Upper lobe of left lung (tissue), 6 donors: ENCODE data around the gene PER2. TPM values are rescaled to one million over a fixed set of nuclear protein-coding genes. Genes with fewer than 3 reads are reported as not detected.
"Not testable (repeated sequence)": the region's sequence is repeated elsewhere in the genome, so short reads cannot be mapped to it uniquely, and the experiment has no call there.

ENCODE experiments used
- ATAC-seq, 2 donors: fragments of 200-7000 bp; cut with Tn5 transposase; one replicate each; pipeline ENCODE4 v1.9.1; 2022; ENCODE audit warnings: mild to moderate bottlenecking in 2 of 2, moderate library complexity in 2 of 2; ENCODE audit not compliant: low FRiP score in 2 of 2
- DNase-seq, 2 donors: peaks; one replicate each; pipeline ENCODE4 v3.0.0-alpha.2; 2019 to 2020
- H3K27ac ChIP-seq, 4 donors: fragments of 200-600 bp; sonication (generic); one replicate each; pipeline ENCODE4 v1.5.1; 2016 to 2019
- H3K27me3 ChIP-seq, 4 donors: fragments of 200-600 bp; sonication (generic); one replicate each; pipeline ENCODE4 v1.5.1; 2017 to 2019
- H3K36me3 ChIP-seq, 4 donors: fragments of 200-600 bp; sonication (generic); one replicate each; pipeline ENCODE4 v1.5.1; 2016 to 2019
- H3K4me1 ChIP-seq, 4 donors: fragments of 200-600 bp; sonication (generic); one replicate each; pipeline ENCODE4 v1.5.1; 2018 to 2019
- H3K4me3 ChIP-seq, 4 donors: fragments of 200-600 bp; sonication (generic); one replicate each; pipeline ENCODE4 v1.5.1; 2017 to 2019; ENCODE audit warnings: mild to moderate bottlenecking in 2 of 4, moderate library complexity in 1 of 4
- H3K9me3 ChIP-seq, 4 donors: fragments of 200-600 bp; sonication (generic); one replicate each; pipeline ENCODE4 v1.5.1; 2018 to 2019
- CTCF ChIP-seq, 6 experiments: fragments of 450-650 bp in 4 of 6; fragments of 200-600 bp in 2 of 6; sonication (generic) in 2 of 6; IDR thresholded peaks; one replicate each; pipeline ENCODE4 v1.5.1; 2016 to 2019; ENCODE audit warnings: antibody characterized with exemption in 6 of 6
- EP300 ChIP-seq, 4 donors: sonication (generic); formaldehyde crosslinking; IDR thresholded peaks; one replicate each; pipeline ENCODE4 v1.5.1; 2017; ENCODE audit warnings: antibody characterized with exemption in 4 of 4, control low read depth in 2 of 4
- POLR2A ChIP-seq, 4 donors: fragments of 450-650 bp; IDR thresholded peaks; one replicate each; pipeline ENCODE4 v1.5.1; 2016 to 2017; ENCODE audit warnings: antibody characterized with exemption in 4 of 4, mild to moderate bottlenecking in 2 of 4
- POLR2AphosphoS5 ChIP-seq, 2 donors: sonication (generic); formaldehyde crosslinking; IDR thresholded peaks; one replicate each; pipeline ENCODE4 v1.5.1; 2017; ENCODE audit warnings: antibody characterized with exemption in 2 of 2
- WGBS, 2 donors: methylation state at CpG; one replicate each; pipeline ENCODE4 v1.1.5; 2017 to 2018; 5-methylcytosine and 5-hydroxymethylcytosine counted together
- total RNA-seq, 6 donors: library from RNA; depleted of rRNA in 4 of 6; stranded (reverse); fragments of >200 nt in 4 of 6; gene quantifications; one replicate each; pipeline versions ENCODE4 v1.1.0 to v1.2.1, GENCODE V29; 2016 to 2021
- donor health status: DM: no; HTN: no; CAD: no; lungs with moderate emphysema.
- donor health status: DM: no; HTN: yes; CAD: no; lungs with severe emphysema.

Gene PER2
- total RNA-seq, 6 donors from 2014 or later, result 12.9 to 28.7 (median 18.1) TPM

- WGBS, 2 donors, result 88 to 98% methylated on average over 3 to 4 of the region's 4 CpGs
- Histone ChIP-seq H3K36me3 (peaks cover 21 to 93% (median 70%) of the 10 kb centered on the region in 4 donors), H3K9me3 (no peaks in the 10 kb centered on the region), H3K4me3 (no peak overlapping the region), H3K4me1 (peaks cover 0 to 12% (median 0%) of the 10 kb centered on the region in 4 donors), H3K27ac (no peak overlapping the region), H3K27me3 (no peaks in the 10 kb centered on the region)
- no peak for ATAC-seq
- no peak for DNase-seq
- no peak for TF ChIP-seq EP300 (IDR thresholded peaks at IDR 0.05)
- TF ChIP-seq POLR2A (IDR thresholded peaks at IDR 0.05), result no peak
- TF ChIP-seq POLR2AphosphoS5 (IDR thresholded peaks at IDR 0.05), result no peak
- no peak for TF ChIP-seq CTCF (IDR thresholded peaks at IDR 0.05)
Observed at GRCh38 chr2:238272156-238272555, 16.3 kb downstream of the PER2 start.

GRCh38 chr2:238271686-238272085 lies 16.7 kb downstream of the PER2 start:
- H3K36me3 ChIP-seq, result peaks cover 21 to 93% (median 69%) of the 10 kb centered on the region in 4 donors
- H3K27ac ChIP-seq, H3K9me3 ChIP-seq, H3K27me3 ChIP-seq, ATAC-seq, H3K4me3 ChIP-seq, DNase-seq: not testable (repeated sequence)
- 84 to 91% methylated on average over 8 of the region's 8 CpGs for WGBS, 2 donors
- peaks cover 0 to 12% (median 0%) of the 10 kb centered on the region in 4 donors for H3K4me1 ChIP-seq

GRCh38 chr2:238271061-238271554 lies 17.3 kb downstream of the PER2 start:
- H3K4me1 ChIP-seq, result peaks cover 0 to 12% (median 0%) of the 10 kb centered on the region in 4 donors
- peaks cover 18 to 93% (median 63%) of the 10 kb centered on the region in 4 donors for H3K36me3 ChIP-seq
- no peak for ATAC-seq
- no peaks in the 10 kb centered on the region for H3K9me3 ChIP-seq
- no peak for TF ChIP-seq POLR2AphosphoS5 (IDR thresholded peaks at IDR 0.05)
- no peak for TF ChIP-seq CTCF (IDR thresholded peaks at IDR 0.05)
- TF ChIP-seq POLR2A (IDR thresholded peaks at IDR 0.05), result no peak
- no peak for TF ChIP-seq EP300 (IDR thresholded peaks at IDR 0.05)
- no peak for DNase-seq
- no peak overlapping the region for H3K4me3 ChIP-seq
- 88 to 93% methylated on average over 13 of the region's 13 CpGs for WGBS, 2 donors
- H3K27me3 ChIP-seq, result no peaks in the 10 kb centered on the region
- H3K27ac ChIP-seq, result no peak overlapping the region

GRCh38 chr2:238270606-238271005 lies 17.8 kb downstream of the PER2 start:
- Histone ChIP-seq H3K36me3 (peaks cover 18 to 88% (median 59%) of the 10 kb centered on the region in 4 donors), H3K4me1 (peaks cover 0 to 12% (median 0%) of the 10 kb centered on the region in 4 donors), H3K9me3 (no peaks in the 10 kb centered on the region), H3K27me3 (no peaks in the 10 kb centered on the region), H3K27ac (no peak overlapping the region), H3K4me3 (no peak overlapping the region)
- DNase-seq (no peak), ATAC-seq (peak in 1 of 2 donors; percentile 25)
- 91 to 97% methylated on average over 3 to 9 of the region's 9 CpGs for WGBS, 2 donors
- TF ChIP-seq POLR2AphosphoS5 (IDR thresholded peaks at IDR 0.05), result no peak
- no peak for TF ChIP-seq EP300 (IDR thresholded peaks at IDR 0.05)
- TF ChIP-seq POLR2A (IDR thresholded peaks at IDR 0.05), result no peak
- TF ChIP-seq CTCF (IDR thresholded peaks at IDR 0.05), result no peak

- TF ChIP-seq POLR2AphosphoS5 (IDR thresholded peaks at IDR 0.05), result no peak
- TF ChIP-seq CTCF (IDR thresholded peaks at IDR 0.05), result no peak
- no peak for TF ChIP-seq EP300 (IDR thresholded peaks at IDR 0.05)
- TF ChIP-seq POLR2A (IDR thresholded peaks at IDR 0.05), result no peak
- Histone ChIP-seq H3K27ac (no peak overlapping the region), H3K27me3 (no peaks in the 10 kb centered on the region), H3K4me1 (peaks cover 0 to 12% (median 2%) of the 10 kb centered on the region in 4 donors), H3K4me3 (no peak overlapping the region), H3K9me3 (no peaks in the 10 kb centered on the region), H3K36me3 (peaks cover 14 to 87% (median 52%) of the 10 kb centered on the region in 4 donors)
- DNase-seq, result no peak
- WGBS, 2 donors, result 94 to 97% methylated on average over 3 to 6 of the region's 6 CpGs
- ATAC-seq, result no peak
Observed at GRCh38 chr2:238269741-238270140, 18.7 kb downstream of the PER2 start.
